ENCODE results near the gene ADCY10. TPM values are rescaled to one million over a fixed set of nuclear protein-coding genes. Genes with fewer than 3 reads are reported as not detected.

Gene ADCY10
- total RNA-seq, 1 donor from 2014 or later = 0.39 TPM

- no peak overlapping the region for H3K4me3 Mint-ChIP-seq
- no peak overlapping the region for H3K27ac Mint-ChIP-seq
- TF ChIP-seq CTCF (conservative IDR thresholded peaks at IDR 0.05) = no peak
- no peaks in the 10 kb centered on the region for H3K9me3 Mint-ChIP-seq
- peaks cover 8% of the 10 kb centered on the region for H3K36me3 Mint-ChIP-seq
- DNase-seq (ENCODE audit: extremely low spot score, unreplicated experiment) = no peak
- no peaks in the 10 kb centered on the region for H3K27me3 Mint-ChIP-seq
- peaks cover 16% of the 10 kb centered on the region for H3K4me1 Mint-ChIP-seq (ENCODE audit: unreplicated experiment)
Measured at GRCh38 chr1:167924543-167925231, 10.8 kb upstream of the ADCY10 start.

GRCh38 chr1:167924102-167924501, 10.2 kb upstream of the ADCY10 start:
- peaks cover 15% of the 10 kb centered on the region for H3K4me1 Mint-ChIP-seq (ENCODE audit: unreplicated experiment)
- DNase-seq (ENCODE audit: extremely low spot score, unreplicated experiment) = no peak
- H3K27ac Mint-ChIP-seq = no peak overlapping the region
- no peak overlapping the region for H3K4me3 Mint-ChIP-seq
- peaks cover 8% of the 10 kb centered on the region for H3K36me3 Mint-ChIP-seq
- H3K9me3 Mint-ChIP-seq = no peaks in the 10 kb centered on the region
- no peak for TF ChIP-seq CTCF (conservative IDR thresholded peaks at IDR 0.05)
- H3K27me3 Mint-ChIP-seq = no peaks in the 10 kb centered on the region

GRCh38 chr1:167923324-167924056, 9.6 kb upstream of the ADCY10 start:
- no peak for TF ChIP-seq CTCF (conservative IDR thresholded peaks at IDR 0.05)
- Mint-ChIP-seq H3K9me3 (no peaks in the 10 kb centered on the region), H3K4me1 (ENCODE audit: unreplicated experiment) (peaks cover 15% of the 10 kb centered on the region)

GRCh38 chr1:167922611-167923074, 8.7 kb upstream of the ADCY10 start:
- no peak for TF ChIP-seq CTCF (conservative IDR thresholded peaks at IDR 0.05)
- H3K36me3 Mint-ChIP-seq = peaks cover 12% of the 10 kb centered on the region
- H3K4me3 Mint-ChIP-seq = no peak overlapping the region
- H3K9me3 Mint-ChIP-seq = no peaks in the 10 kb centered on the region
- peaks cover 13% of the 10 kb centered on the region for H3K4me1 Mint-ChIP-seq (ENCODE audit: unreplicated experiment)
- H3K27ac Mint-ChIP-seq = peak overlapping the region; percentile 21
- H3K27me3 Mint-ChIP-seq = no peaks in the 10 kb centered on the region
- no peak for DNase-seq (ENCODE audit: extremely low spot score, unreplicated experiment)

More at GRCh38 chr1:167923324-167924056, 9.6 kb upstream of the ADCY10 start:
- H3K27ac Mint-ChIP-seq = peak overlapping the region; percentile 21
- H3K4me3 Mint-ChIP-seq = no peak overlapping the region
- no peak for DNase-seq (ENCODE audit: extremely low spot score, unreplicated experiment)
- H3K27me3 Mint-ChIP-seq = no peaks in the 10 kb centered on the region
- peaks cover 8% of the 10 kb centered on the region for H3K36me3 Mint-ChIP-seq

GRCh38 chr1:167922023-167922422, 8.1 kb upstream of the ADCY10 start:
- no peak overlapping the region for H3K4me3 Mint-ChIP-seq
- peaks cover 6% of the 10 kb centered on the region for H3K4me1 Mint-ChIP-seq (ENCODE audit: unreplicated experiment)
- no peaks in the 10 kb centered on the region for H3K27me3 Mint-ChIP-seq
- H3K9me3 Mint-ChIP-seq = peaks cover under 1% of the 10 kb centered on the region
- no peak for TF ChIP-seq CTCF (conservative IDR thresholded peaks at IDR 0.05)
- no peak for DNase-seq (ENCODE audit: extremely low spot score, unreplicated experiment)
- H3K27ac Mint-ChIP-seq = no peak overlapping the region
- H3K36me3 Mint-ChIP-seq = peaks cover 13% of the 10 kb centered on the region

All from type B pancreatic cell (in vitro differentiated cells).